HCT116 (cell line): ENCODE results near the gene MGST1. TPM values are rescaled to one million over a fixed set of nuclear protein-coding genes. Genes with fewer than 3 reads are reported as not detected.

Experiments
- ATAC-seq: fragments of 200-7000 bp; cut with Tn5 transposase; 2 replicates; pipeline ENCODE4 v1.9.1; 2020; ENCODE audit warnings: mild to moderate bottlenecking, moderate library complexity
- BruUV-seq: library from RNA; stranded (reverse); fragments of 400-500 nt; replicated peaks from 2 replicates; lab custom pipeline; 2021; lab: Mats Ljungman, UMichigan
- CTCF ChIA-PET: fragments of 300-600 bp; sonication (Branson Sonifier 250); formaldehyde crosslinking; loops from one replicate; lab custom pipeline; 2021; ENCODE audit warnings: antibody characterized with exemption; lab: Charles Lee
- POLR2A ChIA-PET: fragments of 300-600, 350-600 bp; sonication (Branson Sonifier 250); formaldehyde crosslinking; loops from one replicate; lab custom pipeline; 2021; ENCODE audit warnings: antibody characterized with exemption; lab: Charles Lee
- RAD21 ChIA-PET, 2 experiments: fragments of 300-600 bp; sonication (Branson Sonifier 250); formaldehyde crosslinking; loops; one replicate each; lab custom pipeline; 2023; ENCODE audit warnings: low total read pairs in 2 of 2; ENCODE audit not compliant: uncharacterized antibody in 2 of 2, unreplicated experiment in 2 of 2, low non-redundant PET in 1 of 2; lab: Charles Lee
- DNase-seq: peaks from one replicate; pipeline ENCODE4 v3.0.0-alpha.2; 2010; ENCODE audit warnings: low read depth, low spot score
- H2AFZ ChIP-seq: fragments of 200-600 bp; shearing (Covaris generic), sonication (generic); 2 replicates; pipeline ENCODE4 v1.6.1; 2017; ENCODE audit warnings: low read depth, mixed run types, mixed read lengths, antibody characterized with exemption, low read length; ENCODE audit not compliant: poor library complexity, severe bottlenecking
- H3K27ac ChIP-seq: 2 replicates; pipeline ENCODE4 v1.5.1; 2012; ENCODE audit warnings: low read depth, low read length
- H3K27me3 ChIP-seq: fragments of 200-600 bp; sonication (generic); 2 replicates; pipeline ENCODE4 v1.6.1; 2016; ENCODE audit warnings: mixed run types, low read length, mixed read lengths; ENCODE audit not compliant: insufficient read depth
- H3K36me3 ChIP-seq, 2 experiments: fragments of 200-500 bp in 1 of 2; fragments of 200-600 bp in 1 of 2; sonication (Bioruptor generic) in 1 of 2; sonication (generic) in 1 of 2; 2 replicates each; pipeline versions ENCODE4 v1.5.1 to v1.6.1; 2014 to 2016; ENCODE audit warnings: low read length in 2 of 2, inconsistent platforms in 1 of 2, mixed read lengths in 1 of 2, mixed run types in 1 of 2; ENCODE audit not compliant: insufficient read depth in 2 of 2, control insufficient read depth in 1 of 2
- H3K4me1 ChIP-seq, 2 experiments: fragments of 200-600 bp in 1 of 2; sonication (generic) in 1 of 2; 2 replicates each; pipeline versions ENCODE4 v1.5.1 to v1.6.1; 2012 to 2017; ENCODE audit warnings: low read length in 2 of 2, inconsistent platforms in 1 of 2, mild to moderate bottlenecking in 1 of 2, mixed read lengths in 1 of 2, mixed run types in 1 of 2, moderate library complexity in 1 of 2; ENCODE audit not compliant: insufficient read depth in 2 of 2, control insufficient read depth in 1 of 2
- H3K4me2 ChIP-seq: fragments of 200-600 bp; sonication (generic); 2 replicates; pipeline ENCODE4 v1.6.1; 2017; ENCODE audit warnings: mixed run types, low read length, mixed read lengths
- H3K4me3 ChIP-seq, 2 experiments: fragments of 200-600 bp in 1 of 2; sonication (generic) in 1 of 2; replicated peaks in 1 of 2; 2 replicates each; pipeline ENCODE4 v1.5.1; 2011 to 2016; ENCODE audit warnings: low read length in 2 of 2, control low read depth in 1 of 2, low read depth in 1 of 2, mild to moderate bottlenecking in 1 of 2, mixed read lengths in 1 of 2, mixed run types in 1 of 2
- H3K79me2 ChIP-seq: fragments of 200-600 bp; sonication (generic); 2 replicates; pipeline ENCODE4 v1.6.1; 2017; ENCODE audit warnings: mild to moderate bottlenecking, mixed run types, low read length, moderate library complexity, mixed read lengths; ENCODE audit not compliant: insufficient read depth
- H3K9ac ChIP-seq: fragments of 200-600 bp; sonication (generic); 2 replicates; pipeline ENCODE4 v1.6.1; 2016; ENCODE audit warnings: low read length, mixed read lengths
- H3K9me2 ChIP-seq: fragments of 200-600 bp; sonication (generic), shearing (Covaris generic); 2 replicates; pipeline ENCODE4 v1.6.1; 2017; ENCODE audit warnings: mixed run types, mild to moderate bottlenecking, moderate library complexity; ENCODE audit not compliant: insufficient read depth
- H3K9me3 ChIP-seq, 2 experiments: fragments of 200-500 bp in 1 of 2; fragments of 200-600 bp in 1 of 2; sonication (Bioruptor generic) in 1 of 2; sonication (generic) in 1 of 2; 2 replicates each; pipeline ENCODE4 v1.6.1; 2014 to 2017; ENCODE audit warnings: low read length in 2 of 2, mixed read lengths in 2 of 2, inconsistent platforms in 1 of 2, low read depth in 1 of 2, mild to moderate bottlenecking in 1 of 2, mixed run types in 1 of 2, moderate library complexity in 1 of 2; ENCODE audit not compliant: control insufficient read depth in 1 of 2, insufficient read depth in 1 of 2
- H4K20me1 ChIP-seq: fragments of 200-600 bp; sonication (generic), shearing (Covaris generic); 2 replicates; pipeline ENCODE4 v1.6.1; 2017; ENCODE audit warnings: mixed run types, mild to moderate bottlenecking, moderate library complexity; ENCODE audit not compliant: insufficient read depth
- CBX3 ChIP-seq: IDR thresholded peaks from 2 replicates; pipeline ENCODE4 v1.6.1; 2012; ENCODE audit warnings: low read depth
- EGR1 ChIP-seq: IDR thresholded peaks from 2 replicates; pipeline ENCODE4 v1.6.1; 2012; ENCODE audit warnings: low read depth
- EZH2 ChIP-seq: fragments of 200-600 bp; sonication (generic); IDR thresholded peaks from 2 replicates; pipeline ENCODE4 v1.6.1; 2017; ENCODE audit warnings: antibody characterized with exemption, mixed run types
- RAD21 ChIP-seq: IDR thresholded peaks from 2 replicates; pipeline ENCODE4 v1.6.1; 2012; ENCODE audit warnings: low read depth, mild to moderate bottlenecking
- SIN3A ChIP-seq: IDR thresholded peaks from 2 replicates; pipeline ENCODE4 v1.6.1; 2012; ENCODE audit warnings: low read depth
- SRF ChIP-seq: IDR thresholded peaks from 2 replicates; pipeline ENCODE4 v1.6.1; 2012; ENCODE audit warnings: low read depth
- YY1 ChIP-seq: IDR thresholded peaks from 2 replicates; pipeline ENCODE4 v1.6.1; 2011; ENCODE audit warnings: low read length, low read depth, moderate library complexity, mild to moderate bottlenecking; ENCODE audit not compliant: insufficient replicate concordance; ENCODE audit errors: extremely low read depth
- ZBTB33 ChIP-seq: IDR thresholded peaks from 2 replicates; pipeline ENCODE4 v1.6.1; 2011; ENCODE audit warnings: mild to moderate bottlenecking, low read length, moderate library complexity; ENCODE audit not compliant: insufficient replicate concordance; ENCODE audit errors: extremely low read depth
- ZFX ChIP-seq: fragments of 450-650 bp; IDR thresholded peaks from 2 replicates; pipeline ENCODE4 v1.6.1; 2017
- ZNF274 ChIP-seq: fragments of 200-500 bp; sonication (Bioruptor generic); IDR thresholded peaks from 2 replicates; pipeline ENCODE4 v1.6.1; 2014; ENCODE audit warnings: mild to moderate bottlenecking, low read depth, low read length, inconsistent platforms
- intact Hi-C: fragments of 100-400 bp; cut with micrococcal nuclease; formaldehyde crosslinking; loops from 2 replicates; pipeline ENCODE4 v1.10.0; 2022
- total RNA-seq: library from RNA; stranded (reverse); gene quantifications from one replicate; pipeline ENCODE4 v1.2.1, GENCODE V29; 2021; ENCODE audit not compliant: unreplicated experiment
- TF ChIP-seq, protein P1 (sequence below): IDR thresholded peaks from 2 replicates; pipeline ENCODE4 v1.6.1; 2012; ENCODE audit warnings: low read depth
- TF ChIP-seq, protein P2 (sequence below): IDR thresholded peaks from 2 replicates; pipeline ENCODE4 v1.6.1; 2012

The MGST1 gene
- total RNA-seq, 1 experiment from 2014 or later, result 111 TPM

DNA sequence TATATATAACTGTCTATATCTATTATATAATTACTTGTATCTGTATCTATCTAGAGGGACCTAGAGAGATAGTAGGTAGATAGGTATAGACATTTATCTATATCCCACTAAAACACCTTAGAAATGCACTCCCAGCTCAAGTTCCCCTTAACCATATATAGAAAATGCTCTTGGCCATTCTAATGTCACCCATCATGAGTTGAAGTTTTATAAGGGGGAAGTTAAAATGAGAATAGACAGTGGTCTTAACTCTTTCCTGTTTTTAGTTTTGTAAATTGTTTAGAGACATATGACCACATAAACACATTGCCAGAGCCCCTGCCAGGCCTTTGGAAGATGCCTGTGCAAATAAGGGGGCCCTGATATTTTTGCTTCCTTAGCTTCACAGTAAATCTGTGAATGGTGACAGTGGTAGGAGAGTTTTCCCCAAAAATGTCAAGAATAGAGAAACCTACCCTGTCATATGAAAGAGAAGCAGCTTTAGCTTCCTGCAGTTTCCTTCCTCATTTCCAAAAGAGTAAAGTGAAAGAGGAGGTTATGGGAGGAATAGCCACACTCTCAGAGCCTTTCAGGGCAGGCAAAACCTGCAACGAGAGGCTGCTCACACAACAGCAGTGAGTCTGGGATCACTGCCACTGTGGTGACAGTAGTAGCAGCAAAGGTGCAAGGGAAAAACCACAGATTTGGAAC lies 45.5 kb downstream of the MGST1 start:
- no peak overlapping the region for H3K4me3 ChIP-seq
- CTCF ChIA-PET, result no interaction called here
- no peak overlapping the region for H3K27ac ChIP-seq
- no peak for DNase-seq
- H3K4me1 ChIP-seq, result peaks cover 0 to 5% of the 10 kb centered on the region in 2 experiments; a peak in 2 of 4 replicates
- POLR2A ChIA-PET, result no interaction called here
- BruUV-seq, result no TSS peak
- H3K36me3 ChIP-seq, result no peaks in the 10 kb centered on the region
- no peaks in the 10 kb centered on the region for H4K20me1 ChIP-seq
- RAD21 ChIA-PET, result no interaction called here
- TF ChIP-seq EGR1 (no peak), ZNF274 (no peak), SRF (no peak)
- TF ChIP-seq, protein P1, sequence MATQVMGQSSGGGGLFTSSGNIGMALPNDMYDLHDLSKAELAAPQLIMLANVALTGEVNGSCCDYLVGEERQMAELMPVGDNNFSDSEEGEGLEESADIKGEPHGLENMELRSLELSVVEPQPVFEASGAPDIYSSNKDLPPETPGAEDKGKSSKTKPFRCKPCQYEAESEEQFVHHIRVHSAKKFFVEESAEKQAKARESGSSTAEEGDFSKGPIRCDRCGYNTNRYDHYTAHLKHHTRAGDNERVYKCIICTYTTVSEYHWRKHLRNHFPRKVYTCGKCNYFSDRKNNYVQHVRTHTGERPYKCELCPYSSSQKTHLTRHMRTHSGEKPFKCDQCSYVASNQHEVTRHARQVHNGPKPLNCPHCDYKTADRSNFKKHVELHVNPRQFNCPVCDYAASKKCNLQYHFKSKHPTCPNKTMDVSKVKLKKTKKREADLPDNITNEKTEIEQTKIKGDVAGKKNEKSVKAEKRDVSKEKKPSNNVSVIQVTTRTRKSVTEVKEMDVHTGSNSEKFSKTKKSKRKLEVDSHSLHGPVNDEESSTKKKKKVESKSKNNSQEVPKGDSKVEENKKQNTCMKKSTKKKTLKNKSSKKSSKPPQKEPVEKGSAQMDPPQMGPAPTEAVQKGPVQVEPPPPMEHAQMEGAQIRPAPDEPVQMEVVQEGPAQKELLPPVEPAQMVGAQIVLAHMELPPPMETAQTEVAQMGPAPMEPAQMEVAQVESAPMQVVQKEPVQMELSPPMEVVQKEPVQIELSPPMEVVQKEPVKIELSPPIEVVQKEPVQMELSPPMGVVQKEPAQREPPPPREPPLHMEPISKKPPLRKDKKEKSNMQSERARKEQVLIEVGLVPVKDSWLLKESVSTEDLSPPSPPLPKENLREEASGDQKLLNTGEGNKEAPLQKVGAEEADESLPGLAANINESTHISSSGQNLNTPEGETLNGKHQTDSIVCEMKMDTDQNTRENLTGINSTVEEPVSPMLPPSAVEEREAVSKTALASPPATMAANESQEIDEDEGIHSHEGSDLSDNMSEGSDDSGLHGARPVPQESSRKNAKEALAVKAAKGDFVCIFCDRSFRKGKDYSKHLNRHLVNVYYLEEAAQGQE, result no peak
- TF ChIP-seq, all 23 proteins: peak for 0
- intact Hi-C loops, result no loop called here
- Histone ChIP-seq H3K9me3 (peaks cover 0 to 4% of the 10 kb centered on the region in 2 experiments; a peak in 1 of 4 replicates), H3K9me2 (no peaks in the 10 kb centered on the region), H2AFZ (no peak overlapping the region), H3K27me3 (no peaks in the 10 kb centered on the region), H3K4me2 (no peak overlapping the region), H3K9ac (no peak overlapping the region), H3K79me2 (no peaks in the 10 kb centered on the region)
- ATAC-seq, result no peak

- BruUV-seq, result no TSS peak
- Histone ChIP-seq H3K27me3 (no peaks in the 10 kb centered on the region), H3K36me3 (no peaks in the 10 kb centered on the region), H3K79me2 (no peaks in the 10 kb centered on the region), H3K27ac (no peak overlapping the region), H3K9ac (no peak overlapping the region), H3K4me2 (no peak overlapping the region), H3K9me2 (no peaks in the 10 kb centered on the region), H3K9me3 (no peaks in the 10 kb centered on the region), H3K4me3 (no peak overlapping the region), H2AFZ (no peak overlapping the region), H4K20me1 (no peaks in the 10 kb centered on the region; the same call in 1 of the 2 replicates), H3K4me1 (no peaks in the 10 kb centered on the region)
- intact Hi-C loops, result no loop called here
- ChIA-PET POLR2A (no interaction called here), RAD21 (no interaction called here), CTCF (no interaction called here)
- ATAC-seq (no peak), DNase-seq (no peak)
- TF ChIP-seq ZFX (no peak), RAD21 (no peak), ZBTB33 (no peak), CBX3 (no peak), ZNF274 (no peak), SRF (no peak), EZH2 (no peak), YY1 (no peak), SIN3A (no peak)
- TF ChIP-seq, protein P2, sequence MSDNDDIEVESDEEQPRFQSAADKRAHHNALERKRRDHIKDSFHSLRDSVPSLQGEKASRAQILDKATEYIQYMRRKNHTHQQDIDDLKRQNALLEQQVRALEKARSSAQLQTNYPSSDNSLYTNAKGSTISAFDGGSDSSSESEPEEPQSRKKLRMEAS, result no peak
Measured at GRCh38 chr12:16399101-16399500, 51.7 kb downstream of the MGST1 start.
